C4-2B (cell line): ENCODE results near the gene HDAC4.

Experiments
- CTCF ChIP-seq: fragments of 450-650 bp; conservative IDR thresholded peaks from 2 replicates; pipeline ENCODE4 v1.5.1; 2017; ENCODE audit warnings: mild to moderate bottlenecking
- ZFX ChIP-seq: fragments of 450-650 bp; IDR thresholded peaks from 2 replicates; pipeline ENCODE4 v1.6.1; 2017

GRCh38 chr2:239285071-239285931, 115.5 kb downstream of the HDAC4 start:
- TF ChIP-seq CTCF (no peak), ZFX (no peak)
